ENCODE data around the gene TSKU. TPM values are rescaled to one million over a fixed set of nuclear protein-coding genes. Genes with fewer than 3 reads are reported as not detected.

Gene TSKU
- total and polyA plus RNA-seq, 2 donors (not counting 1 experiment from before 2014, with no cell fraction given), result 5.0 to 10.6 TPM

DNA sequence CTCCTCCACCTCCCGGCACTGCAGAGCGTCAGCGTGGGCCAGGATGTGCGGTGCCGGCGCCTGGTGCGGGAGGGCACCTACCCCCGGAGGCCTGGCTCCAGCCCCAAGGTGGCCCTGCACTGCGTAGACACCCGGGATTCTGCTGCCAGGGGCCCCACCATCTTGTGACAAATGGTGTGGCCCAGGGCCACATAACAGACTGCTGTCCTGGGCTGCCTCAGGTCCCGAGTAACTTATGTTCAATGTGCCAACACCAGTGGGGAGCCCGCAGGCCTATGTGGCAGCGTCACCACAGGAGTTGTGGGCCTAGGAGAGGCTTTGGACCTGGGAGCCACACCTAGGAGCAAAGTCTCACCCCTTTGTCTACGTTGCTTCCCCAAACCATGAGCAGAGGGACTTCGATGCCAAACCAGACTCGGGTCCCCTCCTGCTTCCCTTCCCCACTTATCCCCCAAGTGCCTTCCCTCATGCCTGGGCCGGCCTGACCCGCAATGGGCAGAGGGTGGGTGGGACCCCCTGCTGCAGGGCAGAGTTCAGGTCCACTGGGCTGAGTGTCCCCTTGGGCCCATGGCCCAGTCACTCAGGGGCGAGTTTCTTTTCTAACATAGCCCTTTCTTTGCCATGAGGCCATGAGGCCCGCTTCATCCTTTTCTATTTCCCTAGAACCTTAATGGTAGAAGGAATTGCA is 13.5 kb downstream of the TSKU start:
- Histone ChIP-seq H3K9me3 (ENCODE audit: control insufficient read depth, insufficient read depth, low read depth, low read length) (no peaks in the 10 kb centered on the region), H4K20me1 (ENCODE audit: control insufficient read depth, extremely low read depth, insufficient read depth, low read length) (no peaks in the 10 kb centered on the region), H3K4me1 (ENCODE audit: control insufficient read depth, extremely low read depth, insufficient read depth, low read length) (no peaks in the 10 kb centered on the region), H3K4me3 (replicated peaks in 1 of 4; ENCODE audit: control extremely low read depth in 1 of 4, insufficient read depth in 1 of 4, low read depth in 3 of 4, low read length in 4 of 4) (no peak overlapping the region), H3K27ac (ENCODE audit: insufficient read depth, low read length) (no peak overlapping the region), H3K36me3 (ENCODE audit: control insufficient read depth, insufficient read depth, low read length) (no peaks in the 10 kb centered on the region), H3K4me2 (ENCODE audit: extremely low read depth, insufficient read depth, low read length) (no peak overlapping the region), H3K27me3 (ENCODE audit: control insufficient read depth, insufficient read depth, low read length) (no peaks in the 10 kb centered on the region), H3K9ac (ENCODE audit: insufficient read depth, low read length) (no peak overlapping the region), H2AFZ (ENCODE audit: low read length) (no peak overlapping the region), H3K79me2 (ENCODE audit: control insufficient read depth, insufficient read depth, low read length) (no peaks in the 10 kb centered on the region)
- no peak for DNase-seq (ENCODE audit: low read depth in 2 of 2)
- TF ChIP-seq EZH2 (IDR thresholded peaks at IDR 0.05; ENCODE audit: low read length, missing control alignments), result no peak
- TF ChIP-seq, protein P1, sequence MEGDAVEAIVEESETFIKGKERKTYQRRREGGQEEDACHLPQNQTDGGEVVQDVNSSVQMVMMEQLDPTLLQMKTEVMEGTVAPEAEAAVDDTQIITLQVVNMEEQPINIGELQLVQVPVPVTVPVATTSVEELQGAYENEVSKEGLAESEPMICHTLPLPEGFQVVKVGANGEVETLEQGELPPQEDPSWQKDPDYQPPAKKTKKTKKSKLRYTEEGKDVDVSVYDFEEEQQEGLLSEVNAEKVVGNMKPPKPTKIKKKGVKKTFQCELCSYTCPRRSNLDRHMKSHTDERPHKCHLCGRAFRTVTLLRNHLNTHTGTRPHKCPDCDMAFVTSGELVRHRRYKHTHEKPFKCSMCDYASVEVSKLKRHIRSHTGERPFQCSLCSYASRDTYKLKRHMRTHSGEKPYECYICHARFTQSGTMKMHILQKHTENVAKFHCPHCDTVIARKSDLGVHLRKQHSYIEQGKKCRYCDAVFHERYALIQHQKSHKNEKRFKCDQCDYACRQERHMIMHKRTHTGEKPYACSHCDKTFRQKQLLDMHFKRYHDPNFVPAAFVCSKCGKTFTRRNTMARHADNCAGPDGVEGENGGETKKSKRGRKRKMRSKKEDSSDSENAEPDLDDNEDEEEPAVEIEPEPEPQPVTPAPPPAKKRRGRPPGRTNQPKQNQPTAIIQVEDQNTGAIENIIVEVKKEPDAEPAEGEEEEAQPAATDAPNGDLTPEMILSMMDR (conservative IDR thresholded peaks at IDR 0.05 in 1 of 2, IDR thresholded peaks at IDR 0.05 in 1 of 2; ENCODE audit: low read depth in 1 of 2, low read length in 2 of 2), result no peak

DNA sequence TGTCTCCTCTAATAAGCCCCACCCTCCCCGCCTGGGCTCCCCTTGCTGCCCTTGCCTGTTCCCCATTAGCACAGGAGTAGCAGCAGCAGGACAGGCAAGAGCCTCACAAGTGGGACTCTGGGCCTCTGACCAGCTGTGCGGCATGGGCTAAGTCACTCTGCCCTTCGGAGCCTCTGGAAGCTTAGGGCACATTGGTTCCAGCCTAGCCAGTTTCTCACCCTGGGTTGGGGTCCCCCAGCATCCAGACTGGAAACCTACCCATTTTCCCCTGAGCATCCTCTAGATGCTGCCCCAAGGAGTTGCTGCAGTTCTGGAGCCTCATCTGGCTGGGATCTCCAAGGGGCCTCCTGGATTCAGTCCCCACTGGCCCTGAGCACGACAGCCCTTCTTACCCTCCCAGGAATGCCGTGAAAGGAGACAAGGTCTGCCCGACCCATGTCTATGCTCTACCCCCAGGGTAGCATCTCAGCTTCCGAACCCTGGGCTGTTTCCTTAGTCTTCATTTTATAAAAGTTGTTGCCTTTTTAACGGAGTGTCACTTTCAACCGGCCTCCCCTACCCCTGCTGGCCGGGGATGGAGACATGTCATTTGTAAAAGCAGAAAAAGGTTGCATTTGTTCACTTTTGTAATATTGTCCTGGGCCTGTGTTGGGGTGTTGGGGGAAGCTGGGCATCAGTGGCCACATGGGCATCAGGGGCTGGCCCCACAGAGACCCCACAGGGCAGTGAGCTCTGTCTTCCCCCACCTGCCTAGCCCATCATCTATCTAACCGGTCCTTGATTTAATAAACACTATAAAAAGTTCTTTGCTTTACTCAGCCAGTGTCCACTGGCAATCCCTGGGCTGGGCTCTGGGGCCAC is 14.4 kb downstream of the TSKU start:
- Histone ChIP-seq H3K4me2 (ENCODE audit: extremely low read depth, insufficient read depth, low read length) (no peak overlapping the region), H3K4me1 (ENCODE audit: control insufficient read depth, extremely low read depth, insufficient read depth, low read length) (peaks cover under 1% of the 10 kb centered on the region), H4K20me1 (ENCODE audit: control insufficient read depth, extremely low read depth, insufficient read depth, low read length) (no peaks in the 10 kb centered on the region), H3K79me2 (ENCODE audit: control insufficient read depth, insufficient read depth, low read length) (no peaks in the 10 kb centered on the region), H3K36me3 (ENCODE audit: control insufficient read depth, insufficient read depth, low read length) (no peaks in the 10 kb centered on the region), H3K9me3 (ENCODE audit: control insufficient read depth, insufficient read depth, low read depth, low read length) (no peaks in the 10 kb centered on the region), H2AFZ (ENCODE audit: low read length) (no peak overlapping the region), H3K9ac (ENCODE audit: insufficient read depth, low read length) (no peak overlapping the region), H3K27me3 (ENCODE audit: control insufficient read depth, insufficient read depth, low read length) (no peaks in the 10 kb centered on the region), H3K27ac (ENCODE audit: insufficient read depth, low read length) (no peak overlapping the region), H3K4me3 (replicated peaks in 1 of 4; ENCODE audit: control extremely low read depth in 1 of 4, insufficient read depth in 1 of 4, low read depth in 3 of 4, low read length in 4 of 4) (no peak overlapping the region)
- TF ChIP-seq, protein P1 (conservative IDR thresholded peaks at IDR 0.05 in 1 of 2, IDR thresholded peaks at IDR 0.05 in 1 of 2; ENCODE audit: low read depth in 1 of 2, low read length in 2 of 2), result no peak
- no peak for TF ChIP-seq EZH2 (IDR thresholded peaks at IDR 0.05; ENCODE audit: low read length, missing control alignments)
- no peak for DNase-seq (ENCODE audit: low read depth in 2 of 2)

DNA sequence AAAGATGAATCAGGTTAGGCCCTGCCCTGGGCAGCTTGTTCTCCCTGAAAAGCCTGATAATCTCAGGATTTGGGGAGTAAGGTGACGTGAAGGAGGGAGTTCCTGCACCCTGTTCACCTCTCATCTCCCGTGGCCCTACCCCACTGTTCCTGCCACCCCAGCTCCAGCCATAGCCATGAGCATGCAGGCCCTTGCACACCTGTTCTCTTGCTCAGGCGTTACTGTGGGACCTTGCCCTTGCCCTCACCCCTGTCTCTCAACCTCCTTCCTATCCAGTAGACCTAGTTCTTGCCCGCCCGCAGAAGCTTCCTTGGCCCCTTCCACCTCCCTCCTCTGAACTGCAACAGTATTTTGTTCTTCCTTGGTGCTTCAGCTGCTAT is 15.0 kb downstream of the TSKU start:
- Histone ChIP-seq H3K4me3 (replicated peaks in 1 of 4; ENCODE audit: control extremely low read depth in 1 of 4, insufficient read depth in 1 of 4, low read depth in 3 of 4, low read length in 4 of 4) (no peak overlapping the region), H4K20me1 (ENCODE audit: control insufficient read depth, extremely low read depth, insufficient read depth, low read length) (no peaks in the 10 kb centered on the region), H3K27ac (ENCODE audit: insufficient read depth, low read length) (no peak overlapping the region), H3K36me3 (ENCODE audit: control insufficient read depth, insufficient read depth, low read length) (no peaks in the 10 kb centered on the region), H3K9ac (ENCODE audit: insufficient read depth, low read length) (no peak overlapping the region), H2AFZ (ENCODE audit: low read length) (no peak overlapping the region), H3K4me1 (ENCODE audit: control insufficient read depth, extremely low read depth, insufficient read depth, low read length) (peaks cover 6% of the 10 kb centered on the region), H3K79me2 (ENCODE audit: control insufficient read depth, insufficient read depth, low read length) (no peaks in the 10 kb centered on the region), H3K27me3 (ENCODE audit: control insufficient read depth, insufficient read depth, low read length) (no peaks in the 10 kb centered on the region), H3K9me3 (ENCODE audit: control insufficient read depth, insufficient read depth, low read depth, low read length) (no peaks in the 10 kb centered on the region), H3K4me2 (ENCODE audit: extremely low read depth, insufficient read depth, low read length) (no peak overlapping the region)
- no peak for DNase-seq (ENCODE audit: low read depth in 2 of 2)
- TF ChIP-seq, protein P1 (conservative IDR thresholded peaks at IDR 0.05 in 1 of 2, IDR thresholded peaks at IDR 0.05 in 1 of 2; ENCODE audit: low read depth in 1 of 2, low read length in 2 of 2), result no peak
- TF ChIP-seq EZH2 (IDR thresholded peaks at IDR 0.05; ENCODE audit: low read length, missing control alignments), result no peak
